Measurements from ENCODE around the gene PLD3.

The PLD3 gene

GRCh38 chr19:40416918-40417642 lies 68.6 kb downstream of the PLD3 start:
- Histone ChIP-seq H3F3A (ENCODE audit: low read depth) (no peaks in the 10 kb centered on the region), H3K9me2 (replicated peaks; ENCODE audit: low read depth, low read length) (no peaks in the 10 kb centered on the region), H2AFZ (ENCODE audit: low read length) (no peak overlapping the region), H3K79me2 (ENCODE audit: insufficient read depth, low read length) (no peaks in the 10 kb centered on the region), H3K4me3 (ENCODE audit: low read length, poor library complexity, severe bottlenecking) (no peak overlapping the region), H3K9me3 (ENCODE audit: insufficient read depth, low read depth, low read length) (no peaks in the 10 kb centered on the region), H3K4me2 (ENCODE audit: low read depth, low read length, poor library complexity, severe bottlenecking) (no peak overlapping the region), H3K27me3 (ENCODE audit: insufficient read depth, low read length, poor library complexity, severe bottlenecking) (no peaks in the 10 kb centered on the region), H4K20me1 (ENCODE audit: insufficient read depth, low read length, poor library complexity, severe bottlenecking) (no peaks in the 10 kb centered on the region), H3K4me1 (ENCODE audit: insufficient read depth, low read length, poor library complexity, severe bottlenecking) (peaks cover 12% of the 10 kb centered on the region), H3K9ac (ENCODE audit: low read depth, low read length, poor library complexity, severe bottlenecking) (no peak overlapping the region), H3K36me3 (ENCODE audit: insufficient read depth, low read length) (no peaks in the 10 kb centered on the region)
- no peak for TF ChIP-seq CTCF (conservative IDR thresholded peaks at IDR 0.05; ENCODE audit: low read length)
- no peak for TF ChIP-seq EZH2phosphoT487 (IDR thresholded peaks at IDR 0.05; ENCODE audit: borderline replicate concordance)

DNA sequence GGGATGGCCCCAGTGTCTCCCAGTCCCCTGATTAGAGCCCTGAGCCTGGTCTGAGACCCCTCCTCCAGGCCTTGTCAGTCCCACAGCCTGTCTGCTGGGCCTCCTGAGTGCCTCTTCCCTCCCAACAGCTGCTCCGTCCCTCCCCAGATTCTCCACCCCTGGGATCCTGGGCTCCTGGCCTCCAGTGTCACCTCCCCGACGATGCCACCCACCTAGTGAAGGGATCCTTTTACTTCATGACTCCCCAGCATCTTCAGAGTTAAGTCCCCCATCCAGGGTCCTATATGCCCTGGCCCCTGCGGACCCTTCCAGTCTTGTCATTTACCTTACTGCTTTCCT lies 69.1 kb downstream of the PLD3 start:
- no peaks in the 10 kb centered on the region for H4K20me1 ChIP-seq (ENCODE audit: insufficient read depth, low read length, poor library complexity, severe bottlenecking)
- TF ChIP-seq EZH2phosphoT487 (IDR thresholded peaks at IDR 0.05; ENCODE audit: borderline replicate concordance) (no peak), CTCF (conservative IDR thresholded peaks at IDR 0.05; ENCODE audit: low read length) (no peak)
- no peaks in the 10 kb centered on the region for H3F3A ChIP-seq (ENCODE audit: low read depth)
- no peak overlapping the region for H2AFZ ChIP-seq (ENCODE audit: low read length)
- no peaks in the 10 kb centered on the region for H3K27me3 ChIP-seq (ENCODE audit: insufficient read depth, low read length, poor library complexity, severe bottlenecking)
- peaks cover 12% of the 10 kb centered on the region for H3K4me1 ChIP-seq (ENCODE audit: insufficient read depth, low read length, poor library complexity, severe bottlenecking)
- H3K36me3 ChIP-seq (ENCODE audit: insufficient read depth, low read length): no peaks in the 10 kb centered on the region
- no peak overlapping the region for H3K4me3 ChIP-seq (ENCODE audit: low read length, poor library complexity, severe bottlenecking)
- no peak overlapping the region for H3K9ac ChIP-seq (ENCODE audit: low read depth, low read length, poor library complexity, severe bottlenecking)
- H3K9me2 ChIP-seq (replicated peaks; ENCODE audit: low read depth, low read length): no peaks in the 10 kb centered on the region
- no peaks in the 10 kb centered on the region for H3K79me2 ChIP-seq (ENCODE audit: insufficient read depth, low read length)
- no peak overlapping the region for H3K4me2 ChIP-seq (ENCODE audit: low read depth, low read length, poor library complexity, severe bottlenecking)
- no peaks in the 10 kb centered on the region for H3K9me3 ChIP-seq (ENCODE audit: insufficient read depth, low read depth, low read length)

- H3F3A ChIP-seq (ENCODE audit: low read depth): no peaks in the 10 kb centered on the region
- H3K36me3 ChIP-seq (ENCODE audit: insufficient read depth, low read length): no peaks in the 10 kb centered on the region
- H3K79me2 ChIP-seq (ENCODE audit: insufficient read depth, low read length): no peaks in the 10 kb centered on the region
- peaks cover 12% of the 10 kb centered on the region for H3K4me1 ChIP-seq (ENCODE audit: insufficient read depth, low read length, poor library complexity, severe bottlenecking)
- H3K9me2 ChIP-seq (replicated peaks; ENCODE audit: low read depth, low read length): no peaks in the 10 kb centered on the region
- no peak for TF ChIP-seq CTCF (conservative IDR thresholded peaks at IDR 0.05; ENCODE audit: low read length)
- no peak for TF ChIP-seq EZH2phosphoT487 (IDR thresholded peaks at IDR 0.05; ENCODE audit: borderline replicate concordance)
- H3K27me3 ChIP-seq (ENCODE audit: insufficient read depth, low read length, poor library complexity, severe bottlenecking): no peaks in the 10 kb centered on the region
- no peak overlapping the region for H3K4me3 ChIP-seq (ENCODE audit: low read length, poor library complexity, severe bottlenecking)
- no peaks in the 10 kb centered on the region for H4K20me1 ChIP-seq (ENCODE audit: insufficient read depth, low read length, poor library complexity, severe bottlenecking)
- H3K4me2 ChIP-seq (ENCODE audit: low read depth, low read length, poor library complexity, severe bottlenecking): no peak overlapping the region
- H2AFZ ChIP-seq (ENCODE audit: low read length): no peak overlapping the region
- H3K9ac ChIP-seq (ENCODE audit: low read depth, low read length, poor library complexity, severe bottlenecking): no peak overlapping the region
- H3K9me3 ChIP-seq (ENCODE audit: insufficient read depth, low read depth, low read length): no peaks in the 10 kb centered on the region
Measured at GRCh38 chr19:40418040-40418439, 69.5 kb downstream of the PLD3 start.

All from Loucy (cell line).